ENCODE data around the gene COL6A3. TPM values are rescaled to one million over a fixed set of nuclear protein-coding genes. Genes with fewer than 3 reads are reported as not detected.

The COL6A3 gene
- total RNA-seq, 1 experiment from 2014 or later, result not detected

DNA sequence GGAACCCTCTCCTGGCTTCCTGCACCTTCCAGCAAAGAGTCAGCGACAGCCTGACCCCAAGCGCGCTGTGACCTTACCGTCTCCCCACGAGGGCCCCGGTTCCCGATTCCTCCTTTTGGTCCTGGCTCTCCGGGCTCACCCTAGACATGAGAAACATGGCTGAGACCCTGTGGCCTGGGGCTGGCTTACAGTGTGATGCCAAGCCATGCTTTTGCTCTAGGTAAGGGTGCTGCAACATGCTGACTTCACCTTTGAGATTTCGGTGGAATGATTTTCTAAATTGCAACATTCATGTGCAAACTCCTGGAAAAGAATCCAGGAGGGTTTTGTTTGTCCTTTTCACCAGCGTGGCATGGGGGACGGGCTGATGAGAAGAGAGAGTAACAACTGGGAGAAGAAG lies 63.9 kb downstream of the COL6A3 start:
- DNase-seq (ENCODE audit: low spot score), result no peak

- no peak for DNase-seq (ENCODE audit: low spot score)
Observed at GRCh38 chr2:237348281-237348865, 65.6 kb downstream of the COL6A3 start.

GRCh38 chr2:237345891-237346640 lies 67.9 kb downstream of the COL6A3 start:
- DNase-seq (ENCODE audit: low spot score), result no peak

GRCh38 chr2:237345411-237345810 lies 68.6 kb downstream of the COL6A3 start:
- no peak for DNase-seq (ENCODE audit: low spot score)

GRCh38 chr2:237344942-237345341 lies 69.0 kb downstream of the COL6A3 start:
- DNase-seq (ENCODE audit: low spot score), result no peak

DNA sequence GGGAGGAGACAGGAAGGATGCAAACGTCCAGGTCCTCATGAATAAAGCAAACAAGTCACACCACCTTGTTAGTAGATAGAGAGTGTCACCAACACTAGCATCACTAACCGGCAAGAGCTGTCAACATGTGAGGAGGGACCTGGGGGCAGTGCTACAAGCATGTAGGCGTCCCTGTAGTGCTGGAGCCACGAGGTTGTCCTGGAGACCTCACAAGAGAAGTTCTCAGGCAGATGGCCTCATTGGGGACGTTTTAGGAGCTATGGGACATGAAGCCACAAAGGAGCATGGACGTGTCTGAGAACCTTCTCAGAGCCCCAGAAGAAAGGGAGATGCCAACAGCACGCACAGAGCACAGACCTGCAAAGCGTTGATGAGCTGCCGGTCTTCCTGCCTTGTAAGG lies 70.0 kb downstream of the COL6A3 start:
- no peak for DNase-seq (ENCODE audit: low spot score)

DNA sequence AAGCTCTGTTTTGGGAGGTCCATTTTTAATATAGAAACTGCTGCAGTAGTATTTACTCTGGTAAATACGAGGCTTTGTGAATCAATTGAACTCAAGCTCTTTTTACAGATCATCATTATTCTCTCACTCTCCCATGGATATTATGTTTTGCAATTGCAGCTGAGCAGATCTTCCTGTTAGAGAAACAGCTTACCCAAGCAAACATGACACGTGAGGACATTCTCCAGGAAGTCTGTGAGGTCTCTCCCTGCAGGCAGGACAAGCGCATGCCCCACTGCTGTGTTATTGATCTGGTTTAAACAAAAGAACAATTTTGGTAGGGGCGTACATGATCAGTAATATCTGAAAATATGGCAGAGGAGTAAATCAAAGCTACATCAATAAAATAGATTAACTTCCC lies 72.1 kb downstream of the COL6A3 start:
- no peak for DNase-seq (ENCODE audit: low spot score)

- DNase-seq (ENCODE audit: low spot score), result no peak
Observed at GRCh38 chr2:237337586-237337985, 76.4 kb downstream of the COL6A3 start.

GRCh38 chr2:237336131-237336530 lies 77.8 kb downstream of the COL6A3 start:
- DNase-seq (ENCODE audit: low spot score), result no peak

DNA sequence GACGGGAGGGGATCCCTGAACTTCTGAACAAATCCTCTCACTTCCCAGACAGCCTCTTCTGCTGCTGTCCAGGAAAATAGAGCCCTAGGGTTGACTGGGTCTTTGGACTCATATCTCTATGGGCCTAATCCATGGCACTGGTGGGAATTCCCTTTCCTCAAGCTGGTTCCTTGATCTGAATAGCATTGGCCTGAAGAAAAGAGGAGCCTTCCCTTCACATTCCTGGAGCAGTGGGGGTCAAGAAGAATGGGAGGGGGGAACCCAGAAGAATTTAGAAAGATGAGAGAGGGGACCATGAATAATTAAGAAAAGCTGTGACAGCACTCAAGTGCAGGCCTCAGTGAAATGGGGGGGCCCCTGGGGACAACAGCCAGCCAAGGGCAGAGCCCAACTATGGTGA lies 80.2 kb downstream of the COL6A3 start:
- no peak for DNase-seq (ENCODE audit: low spot score)

- DNase-seq (ENCODE audit: low spot score), result no peak
Observed at GRCh38 chr2:237330541-237330940, 83.4 kb downstream of the COL6A3 start.

DNA sequence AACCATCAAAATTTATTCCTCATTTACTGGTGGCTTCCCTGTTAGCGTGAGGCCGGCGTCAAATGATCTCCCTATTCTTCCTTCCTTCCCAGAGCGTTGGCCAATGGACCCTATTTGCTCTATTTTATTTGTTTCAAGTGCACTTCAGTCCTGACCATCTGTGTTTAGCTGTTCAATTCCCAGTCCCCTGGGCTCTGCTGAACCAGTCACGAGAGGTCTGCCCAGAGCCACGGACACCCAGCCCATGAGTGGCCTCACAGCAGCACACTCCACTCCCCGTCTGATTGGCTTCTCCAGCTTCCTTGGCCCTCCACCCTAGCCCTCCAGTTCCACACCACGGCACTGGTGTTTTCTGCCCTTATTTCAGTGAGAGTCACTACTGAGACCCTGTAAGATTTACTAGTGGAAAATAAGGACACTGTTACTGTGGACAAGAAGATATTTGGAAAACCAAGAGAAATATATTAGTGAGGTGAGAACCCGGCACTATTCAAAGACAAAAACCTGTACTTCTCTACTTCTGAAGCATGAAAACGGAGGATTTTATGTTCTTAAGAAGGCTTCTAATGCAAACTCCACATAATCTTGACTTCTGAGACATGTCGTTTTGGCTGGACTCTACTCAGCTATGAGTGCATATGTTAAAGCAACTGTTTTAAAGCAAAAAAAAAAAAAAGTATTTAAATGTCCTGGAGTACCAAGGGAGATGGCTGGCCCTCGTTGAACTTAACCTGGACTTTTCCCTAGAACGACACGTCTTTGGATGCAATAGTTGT lies 86.6 kb downstream of the COL6A3 start:
- DNase-seq (ENCODE audit: low spot score), result no peak

DNA sequence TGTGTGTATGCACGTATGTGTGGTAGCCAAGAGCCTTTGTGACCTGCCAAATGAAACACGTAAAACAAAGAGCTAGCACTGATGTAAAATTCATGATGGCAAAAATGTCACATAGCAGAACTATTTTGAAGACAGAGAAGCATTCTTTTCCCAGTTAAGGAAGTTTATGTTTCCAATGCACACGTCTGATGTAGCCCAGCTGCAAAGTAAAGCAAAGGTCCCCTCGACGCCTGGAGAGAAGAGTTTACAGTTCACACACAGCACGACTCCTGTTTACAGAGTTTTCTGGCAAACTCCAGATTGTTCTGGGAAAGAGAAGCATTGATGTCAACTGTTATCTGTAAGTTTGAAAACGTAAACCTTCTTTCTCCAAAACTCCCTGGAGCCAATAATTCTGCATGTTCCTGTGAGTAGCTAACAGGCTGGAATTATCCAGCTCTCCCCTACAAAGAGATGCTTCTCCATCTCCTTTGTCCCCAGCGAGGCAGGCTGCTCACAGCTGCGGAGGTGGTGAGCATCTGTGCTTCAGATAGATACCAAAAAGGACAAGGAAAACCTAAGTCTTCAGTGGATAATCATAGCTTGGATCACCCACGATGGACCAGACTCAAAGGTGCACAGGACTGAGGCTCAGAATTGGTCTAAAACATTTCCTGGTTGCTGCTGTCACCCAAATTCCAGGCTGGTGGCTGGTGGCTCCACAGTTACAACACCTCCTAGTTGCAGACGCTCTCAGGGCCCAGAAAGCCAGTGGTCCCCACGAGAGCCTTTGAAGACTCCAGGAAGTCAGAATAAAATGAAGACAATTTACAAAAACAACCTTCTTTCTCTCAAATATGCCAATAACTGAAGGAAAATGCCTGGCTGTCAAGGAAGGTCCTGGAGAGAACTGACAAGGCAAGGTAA lies 87.4 kb downstream of the COL6A3 start:
- DNase-seq (ENCODE audit: low spot score), result no peak

- DNase-seq (ENCODE audit: low spot score), result no peak
Observed at GRCh38 chr2:237324837-237325236, 89.1 kb downstream of the COL6A3 start.

GRCh38 chr2:237324405-237324831 lies 89.5 kb downstream of the COL6A3 start:
- no peak for DNase-seq (ENCODE audit: low spot score)

- DNase-seq (ENCODE audit: low spot score), result no peak
Observed at GRCh38 chr2:237323656-237324055, 90.3 kb downstream of the COL6A3 start.

GRCh38 chr2:237322564-237322963 lies 91.4 kb downstream of the COL6A3 start:
- peak; percentile 46 for DNase-seq (ENCODE audit: low spot score)

- DNase-seq (ENCODE audit: low spot score), result no peak
Observed at GRCh38 chr2:237321746-237322145, 92.2 kb downstream of the COL6A3 start.

- no peak for DNase-seq (ENCODE audit: low spot score)
Observed at GRCh38 chr2:237320801-237321560, 93.0 kb downstream of the COL6A3 start.

DNA sequence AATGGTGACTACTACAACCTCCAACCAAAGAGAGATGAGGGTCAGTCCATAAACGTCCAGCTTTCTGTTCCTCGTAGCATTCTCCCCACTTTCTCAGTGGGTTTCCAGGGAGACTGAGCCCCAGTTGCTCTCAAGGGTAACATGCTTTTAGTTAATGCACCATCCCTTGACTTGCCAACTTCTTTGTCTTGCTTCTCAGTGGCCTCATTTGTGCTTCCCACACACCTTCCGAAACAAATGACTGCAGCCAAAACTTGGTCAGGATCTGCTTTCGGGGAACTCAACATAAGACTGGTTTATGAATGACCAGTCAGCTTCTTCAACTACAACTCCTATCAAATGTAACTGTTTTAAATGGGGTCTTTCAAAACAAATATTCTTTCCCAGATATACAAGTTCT lies 94.1 kb downstream of the COL6A3 start:
- no peak for DNase-seq (ENCODE audit: low spot score)
